NCI-H748 (cell line): ENCODE measurements around the gene ATP6V1B1.
"Not testable (repeated sequence)": the region's sequence is repeated elsewhere in the genome, so short reads cannot be mapped to it uniquely, and the experiment has no call there.

Source experiments
- DNase-seq: peaks from one replicate; lab custom pipeline; 2025; ENCODE audit not compliant: unreplicated experiment; lab: John Stamatoyannopoulos, UW

Gene ATP6V1B1

DNA sequence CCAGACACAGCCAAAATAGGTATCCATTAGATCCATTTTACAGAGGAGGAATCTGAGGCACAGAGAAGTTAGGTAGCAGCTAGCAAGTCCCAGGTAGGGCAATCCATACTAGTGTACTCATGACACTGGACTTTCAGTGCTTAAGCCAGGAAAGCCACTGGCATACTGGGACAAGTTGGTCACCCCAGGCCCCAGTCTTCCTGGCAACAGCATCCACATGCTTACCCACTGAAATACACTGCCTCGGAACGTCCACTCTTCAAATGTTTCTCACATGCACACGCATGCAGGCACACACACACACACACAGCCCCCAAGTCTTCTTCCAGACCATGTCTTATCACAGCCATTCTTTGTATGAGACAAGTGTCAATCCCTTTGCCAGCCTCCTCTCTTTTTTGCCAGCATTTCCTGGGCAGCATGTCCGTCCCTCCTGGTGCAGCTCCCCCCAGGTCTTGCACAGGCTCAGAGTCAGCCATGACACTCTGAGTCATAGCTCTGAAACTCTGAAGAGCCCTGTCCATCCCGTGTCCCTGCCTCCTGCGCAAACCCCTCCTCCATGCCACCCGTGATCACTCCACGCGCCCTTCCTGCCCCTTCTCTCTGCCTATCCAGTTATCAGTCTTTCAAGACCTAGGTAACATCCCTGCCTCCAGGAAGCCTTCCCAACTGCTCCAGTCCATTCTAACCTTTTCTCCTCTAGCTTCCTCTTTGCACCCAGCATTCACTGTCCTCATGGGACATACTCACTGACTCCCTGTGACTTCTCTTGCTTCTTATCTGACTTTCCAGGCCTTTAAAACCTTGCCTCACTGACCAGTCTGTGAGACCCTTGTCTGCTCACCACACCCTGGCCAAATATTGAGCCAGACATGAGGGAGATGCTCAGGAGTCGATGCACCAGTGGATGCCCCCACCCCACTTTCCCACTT, 69.8 kb downstream of the ATP6V1B1 start:
- no peak for DNase-seq

GRCh38 chr2:71006323-71006722, 70.6 kb downstream of the ATP6V1B1 start:
- DNase-seq, result no peak

DNA sequence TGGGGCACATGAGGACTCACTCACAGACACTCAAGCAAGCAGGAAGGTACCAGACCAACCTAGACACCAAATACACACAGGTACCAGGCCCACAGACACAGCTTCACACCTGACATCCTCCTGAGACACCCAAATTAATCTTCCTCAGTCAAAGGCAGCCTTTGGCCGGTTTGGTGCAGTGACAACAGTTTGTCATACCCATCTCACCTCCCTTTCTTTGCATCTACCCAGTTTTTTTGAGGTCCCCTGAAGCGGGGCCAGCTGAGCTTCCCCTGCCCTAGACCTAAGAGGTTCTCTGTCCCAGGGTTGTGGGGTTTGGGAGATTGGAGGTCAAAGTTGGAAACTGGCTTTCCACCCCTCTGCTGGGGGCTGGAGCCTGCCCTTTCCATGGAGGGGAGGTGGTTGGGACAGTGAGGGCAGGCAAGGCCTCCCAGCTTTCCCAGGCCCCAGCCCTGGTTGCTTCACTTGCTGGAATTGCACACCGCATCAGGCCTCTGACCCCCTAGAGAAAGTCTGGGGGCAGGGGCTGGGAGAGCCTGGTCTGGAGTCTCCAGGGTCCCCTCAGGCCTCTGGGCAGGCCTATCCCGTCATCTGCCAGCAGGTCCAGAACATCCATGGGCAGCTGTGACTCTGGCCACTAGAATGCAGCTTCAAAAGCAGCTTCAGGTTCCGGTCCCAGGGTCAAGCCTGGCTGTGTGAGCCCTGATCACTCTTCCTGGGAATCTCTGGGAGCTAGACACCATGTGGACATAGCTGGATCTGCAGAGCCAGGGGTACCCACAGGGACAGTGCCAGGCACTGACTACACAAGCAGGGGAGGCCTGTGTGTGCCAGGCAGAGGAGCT, 71.5 kb downstream of the ATP6V1B1 start:
- no peak for DNase-seq

GRCh38 chr2:71008342-71008741, 72.6 kb downstream of the ATP6V1B1 start:
- DNase-seq, result no peak

- DNase-seq, result not testable (repeated sequence)
Observed at GRCh38 chr2:71011786-71012185, 76.1 kb downstream of the ATP6V1B1 start.
